Karpas-422 (cell line): Measurements from ENCODE around the gene DCTN2. TPM values are rescaled to one million over a fixed set of nuclear protein-coding genes. Genes with fewer than 3 reads are reported as not detected.

Experiments
- DNase-seq: peaks from one replicate; pipeline ENCODE4 v3.0.0-alpha.2; 2015
- H2AFZ ChIP-seq: fragments of 200-600 bp; sonication (generic); 2 replicates; pipeline ENCODE4 v1.6.1; 2014; ENCODE audit warnings: antibody characterized with exemption, low read length, mixed read lengths
- H3K27ac ChIP-seq: fragments of 200-600 bp; sonication (generic); 2 replicates; pipeline ENCODE4 v1.5.1; 2014; ENCODE audit warnings: mild to moderate bottlenecking, low read length, moderate library complexity
- H3K27me3 ChIP-seq: fragments of 200-600 bp; sonication (generic); 2 replicates; pipeline ENCODE4 v1.6.1; 2014; ENCODE audit warnings: low read length, mixed read lengths
- H3K36me3 ChIP-seq: fragments of 200-600 bp; sonication (generic); 2 replicates; pipeline ENCODE4 v1.6.1; 2014; ENCODE audit warnings: low read length, mixed read lengths; ENCODE audit not compliant: insufficient read depth
- H3K4me1 ChIP-seq: fragments of 200-600 bp; sonication (generic); 2 replicates; pipeline ENCODE4 v1.6.1; 2014; ENCODE audit warnings: mild to moderate bottlenecking, low read length, mixed read lengths
- H3K4me2 ChIP-seq: fragments of 200-600 bp; sonication (generic); 2 replicates; pipeline ENCODE4 v1.6.1; 2014; ENCODE audit warnings: low read length, low read depth, mild to moderate bottlenecking; ENCODE audit not compliant: poor library complexity, severe bottlenecking
- H3K4me3 ChIP-seq: fragments of 200-600 bp; sonication (generic); 2 replicates; pipeline ENCODE4 v1.5.1; 2014; ENCODE audit warnings: mild to moderate bottlenecking, antibody characterized with exemption, low read length, mixed read lengths
- H3K79me2 ChIP-seq: fragments of 200-600 bp; sonication (generic); 2 replicates; pipeline ENCODE4 v1.6.1; 2014; ENCODE audit warnings: mild to moderate bottlenecking, low read length, mixed read lengths
- H3K9ac ChIP-seq: fragments of 200-600 bp; sonication (generic); 2 replicates; pipeline ENCODE4 v1.6.0; 2014; ENCODE audit warnings: low read length
- H3K9me2 ChIP-seq: fragments of 200-600 bp; sonication (generic), shearing (Covaris generic); replicated peaks from 2 replicates; pipeline ENCODE4 v1.6.0; 2014; ENCODE audit warnings: mild to moderate bottlenecking, low read length, moderate library complexity; ENCODE audit not compliant: insufficient read depth
- H3K9me3 ChIP-seq: fragments of 300-700, 200-600 bp; sonication (generic); 2 replicates; pipeline ENCODE4 v1.6.1; 2014; ENCODE audit warnings: low read length, mixed read lengths
- H4K20me1 ChIP-seq: fragments of 200-600 bp; sonication (generic); 2 replicates; pipeline ENCODE4 v1.6.1; 2014; ENCODE audit warnings: mild to moderate bottlenecking, antibody characterized with exemption, low read length, low read depth; ENCODE audit not compliant: insufficient read depth
- total RNA-seq: library from RNA; depleted of rRNA; stranded (reverse); fragments of >200 nt; shearing (Covaris generic); gene quantifications from 2 replicates; pipeline ENCODE4 v1.2.3, GENCODE V29; 2014; ENCODE audit warnings: low replicate concordance

DCTN2 gene
- total RNA-seq, 1 experiment from 2014 or later = 77.9 TPM

GRCh38 chr12:57543581-57543980 lies 3.4 kb downstream of the DCTN2 start:
- Histone ChIP-seq H3K9me3 (no peaks in the 10 kb centered on the region), H3K79me2 (peaks cover 37% of the 10 kb centered on the region), H3K4me1 (peaks cover 41% of the 10 kb centered on the region), H2AFZ (no peak overlapping the region), H3K36me3 (peaks cover 7% of the 10 kb centered on the region), H3K27me3 (no peaks in the 10 kb centered on the region), H3K4me2 (peak overlapping the region; percentile 22), H3K27ac (peak overlapping the region; percentile 22; the same call in 1 of the 2 replicates), H3K9ac (no peak overlapping the region), H4K20me1 (peaks cover 4% of the 10 kb centered on the region; the same call in 1 of the 2 replicates), H3K9me2 (no peaks in the 10 kb centered on the region), H3K4me3 (no peak overlapping the region)
- DNase-seq = no peak

DNA sequence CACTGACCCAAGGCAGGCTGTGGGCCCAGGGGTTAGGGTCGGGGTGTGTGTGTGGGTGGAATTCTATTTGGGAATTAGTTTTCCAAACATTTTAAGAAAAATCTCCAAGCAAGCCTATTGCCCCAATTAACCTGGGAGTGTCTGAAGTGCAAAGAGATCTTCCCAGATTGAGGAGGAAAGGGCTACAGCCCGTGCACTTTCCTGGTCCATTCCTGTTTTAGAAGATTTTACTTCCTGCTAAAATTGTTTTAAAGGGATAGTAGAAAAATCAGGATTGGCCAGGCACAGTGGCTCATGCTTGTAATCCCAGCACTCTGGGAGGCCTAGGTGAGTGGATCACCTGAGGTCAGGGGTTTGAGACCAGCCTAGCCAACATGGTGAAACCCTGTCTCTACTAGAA lies 5.3 kb downstream of the DCTN2 start:
- H4K20me1 ChIP-seq = peaks cover 4% of the 10 kb centered on the region; the same call in 1 of the 2 replicates
- H3K27ac ChIP-seq = no peak overlapping the region
- no peaks in the 10 kb centered on the region for H3K9me2 ChIP-seq
- no peak for DNase-seq
- no peak overlapping the region for H3K9ac ChIP-seq
- H3K27me3 ChIP-seq = no peaks in the 10 kb centered on the region
- H3K4me1 ChIP-seq = peaks cover 27% of the 10 kb centered on the region
- H3K36me3 ChIP-seq = peaks cover 9% of the 10 kb centered on the region
- H3K4me2 ChIP-seq = no peak overlapping the region
- H3K79me2 ChIP-seq = peaks cover 35% of the 10 kb centered on the region
- no peak overlapping the region for H2AFZ ChIP-seq
- no peak overlapping the region for H3K4me3 ChIP-seq
- H3K9me3 ChIP-seq = no peaks in the 10 kb centered on the region

- Histone ChIP-seq H2AFZ (no peak overlapping the region), H3K27me3 (no peaks in the 10 kb centered on the region), H3K9me2 (no peaks in the 10 kb centered on the region), H3K79me2 (peaks cover 28% of the 10 kb centered on the region), H4K20me1 (peaks cover under 1% of the 10 kb centered on the region; the same call in 1 of the 2 replicates), H3K4me2 (no peak overlapping the region), H3K9me3 (no peaks in the 10 kb centered on the region), H3K36me3 (peaks cover 9% of the 10 kb centered on the region), H3K4me1 (peaks cover 24% of the 10 kb centered on the region), H3K4me3 (no peak overlapping the region), H3K9ac (no peak overlapping the region), H3K27ac (no peak overlapping the region)
- DNase-seq = no peak
These were observed 6.0 kb downstream of the DCTN2 start for GRCh38 chr12:57541001-57541400.

- Histone ChIP-seq H3K4me2 (no peak overlapping the region), H3K4me1 (peaks cover 9% of the 10 kb centered on the region), H3K9ac (no peak overlapping the region), H4K20me1 (no peaks in the 10 kb centered on the region), H3K9me3 (no peaks in the 10 kb centered on the region), H3K36me3 (peaks cover 9% of the 10 kb centered on the region), H3K79me2 (peaks cover 13% of the 10 kb centered on the region), H3K9me2 (no peaks in the 10 kb centered on the region), H3K4me3 (no peak overlapping the region), H3K27ac (no peak overlapping the region), H3K27me3 (no peaks in the 10 kb centered on the region), H2AFZ (no peak overlapping the region)
- no peak for DNase-seq
These were observed 7.7 kb downstream of the DCTN2 start for GRCh38 chr12:57539134-57539768.

DNA sequence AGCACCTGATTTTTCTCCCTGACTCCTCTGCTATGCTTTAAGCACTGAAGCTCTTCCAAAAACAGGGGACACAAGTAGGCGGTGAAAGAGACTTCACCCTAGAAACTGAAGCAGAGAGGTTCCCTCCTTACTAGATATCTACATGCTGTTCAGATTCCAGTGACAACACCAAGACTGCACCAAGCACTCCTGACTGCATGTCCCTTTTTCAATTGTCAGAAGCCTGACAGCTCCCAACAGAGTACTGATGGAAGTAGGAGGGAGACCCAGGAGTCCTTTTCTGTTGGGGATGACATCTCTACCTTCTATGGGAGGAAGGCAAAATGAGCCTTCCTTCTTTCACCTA lies 10.4 kb downstream of the DCTN2 start:
- Histone ChIP-seq H3K4me2 (no peak overlapping the region), H3K79me2 (0 out of 2 replicates have a peak, but pooled peaks cover 5% of the 10 kb centered on the region), H2AFZ (no peak overlapping the region), H3K4me1 (no peaks in the 10 kb centered on the region), H3K9ac (no peak overlapping the region), H3K9me2 (no peaks in the 10 kb centered on the region), H3K9me3 (no peaks in the 10 kb centered on the region), H3K36me3 (peaks cover 11% of the 10 kb centered on the region), H4K20me1 (no peaks in the 10 kb centered on the region), H3K27ac (no peak overlapping the region), H3K4me3 (no peak overlapping the region), H3K27me3 (no peaks in the 10 kb centered on the region)
- DNase-seq = no peak

DNA sequence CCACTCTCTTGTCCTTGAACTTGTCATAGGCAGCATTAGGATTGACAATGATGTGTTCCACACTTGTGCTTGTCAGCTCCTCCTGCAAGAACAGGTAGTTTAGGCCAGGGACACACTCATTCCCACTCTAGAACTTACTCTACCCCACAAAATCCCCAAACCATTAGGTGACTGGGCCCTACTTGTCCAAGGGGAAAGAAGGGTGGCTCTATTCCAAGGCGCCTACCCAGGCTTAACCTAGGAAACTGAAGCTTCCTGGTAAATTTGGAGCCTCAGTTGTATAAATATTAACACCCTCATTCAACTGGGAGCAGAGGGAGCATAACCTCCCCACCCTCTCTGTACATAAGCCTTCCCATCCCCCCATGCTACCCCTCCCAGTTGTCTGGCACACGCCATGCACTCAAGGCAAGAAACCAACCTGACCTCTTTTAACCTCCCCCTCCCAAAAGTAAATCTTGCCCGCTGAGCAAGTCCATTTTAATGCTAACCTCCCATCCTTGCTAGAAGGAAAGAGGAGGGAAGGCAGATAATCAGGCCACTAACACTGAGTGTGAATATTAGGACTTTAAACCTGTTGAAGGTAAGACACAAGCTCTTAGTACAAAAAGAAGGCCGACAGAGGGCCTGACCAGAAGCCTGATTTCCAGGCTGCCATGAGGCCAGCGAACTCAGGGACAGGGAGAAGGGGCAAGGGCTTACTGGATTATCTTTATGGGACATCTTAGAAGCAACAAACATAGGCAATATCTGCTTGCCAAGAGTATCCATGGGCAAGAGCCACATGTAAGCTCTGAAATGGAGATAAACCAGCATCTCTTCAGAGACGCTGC lies 11.0 kb downstream of the DCTN2 start:
- no peak overlapping the region for H3K9ac ChIP-seq
- no peaks in the 10 kb centered on the region for H3K27me3 ChIP-seq
- no peak overlapping the region for H3K4me2 ChIP-seq
- H4K20me1 ChIP-seq = no peaks in the 10 kb centered on the region
- no peak for DNase-seq
- 0 out of 2 replicates have a peak, but pooled peaks cover 5% of the 10 kb centered on the region for H3K79me2 ChIP-seq
- H3K9me3 ChIP-seq = no peaks in the 10 kb centered on the region
- no peaks in the 10 kb centered on the region for H3K9me2 ChIP-seq
- H3K36me3 ChIP-seq = peaks cover 8% of the 10 kb centered on the region
- H3K27ac ChIP-seq = no peak overlapping the region
- H3K4me3 ChIP-seq = no peak overlapping the region
- H3K4me1 ChIP-seq = no peaks in the 10 kb centered on the region
- no peak overlapping the region for H2AFZ ChIP-seq

DNA sequence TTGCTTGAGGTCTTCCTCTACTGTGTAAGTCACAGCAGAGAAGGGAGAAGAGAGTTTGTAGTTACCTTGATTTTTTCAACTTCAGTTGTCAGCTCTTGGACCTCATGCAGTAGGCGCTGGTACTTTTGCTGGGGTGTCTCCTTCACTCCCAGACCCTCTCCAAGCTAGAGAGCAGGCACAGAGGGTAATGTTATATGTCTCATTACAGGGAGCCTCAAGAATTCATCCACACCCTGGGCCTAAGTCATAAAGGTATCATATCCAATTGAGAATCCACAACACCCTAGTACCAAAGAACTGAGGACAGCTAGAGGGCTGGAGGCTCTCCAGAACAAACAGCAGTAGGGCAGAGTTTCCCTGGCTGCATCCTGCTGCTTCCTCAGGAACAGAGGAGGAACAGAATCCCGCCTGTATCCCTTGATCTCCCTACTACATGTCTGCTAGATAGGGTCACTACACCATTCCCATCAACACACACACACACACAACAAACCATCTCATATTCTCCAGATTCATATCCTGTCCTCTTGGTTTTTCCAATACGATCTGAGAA lies 11.9 kb downstream of the DCTN2 start:
- Histone ChIP-seq H3K79me2 (no peaks in the 10 kb centered on the region), H3K4me2 (no peak overlapping the region), H3K9ac (no peak overlapping the region), H3K27ac (no peak overlapping the region), H3K4me3 (no peak overlapping the region), H3K9me3 (no peaks in the 10 kb centered on the region), H3K9me2 (no peaks in the 10 kb centered on the region), H4K20me1 (no peaks in the 10 kb centered on the region), H2AFZ (no peak overlapping the region), H3K36me3 (peaks cover 17% of the 10 kb centered on the region), H3K4me1 (no peaks in the 10 kb centered on the region), H3K27me3 (no peaks in the 10 kb centered on the region)
- DNase-seq = no peak

DNA sequence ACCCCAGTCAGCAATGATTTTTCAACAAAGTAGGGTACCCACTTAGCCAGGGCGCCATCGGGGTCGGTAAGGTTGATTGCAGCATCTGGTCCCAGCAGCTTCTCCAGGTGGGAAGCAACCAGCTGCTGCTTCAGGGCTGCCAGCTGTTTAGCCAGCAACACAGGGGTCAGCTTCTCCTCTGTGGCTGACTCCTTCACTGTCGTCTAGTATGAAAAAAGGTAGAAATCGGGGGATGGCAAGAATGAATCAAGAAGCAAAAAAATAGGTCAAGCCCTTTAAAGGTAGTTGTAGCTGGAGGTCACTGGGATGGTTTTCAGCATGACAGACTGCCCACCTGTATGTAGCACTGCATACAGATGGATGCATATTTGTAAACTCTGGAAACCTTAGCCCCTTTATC lies 12.7 kb downstream of the DCTN2 start:
- Histone ChIP-seq H3K36me3 (peaks cover 21% of the 10 kb centered on the region), H2AFZ (no peak overlapping the region), H3K9me2 (no peaks in the 10 kb centered on the region), H3K27ac (no peak overlapping the region), H3K9me3 (no peaks in the 10 kb centered on the region), H3K79me2 (no peaks in the 10 kb centered on the region), H3K4me2 (no peak overlapping the region), H4K20me1 (no peaks in the 10 kb centered on the region), H3K27me3 (no peaks in the 10 kb centered on the region), H3K9ac (no peak overlapping the region), H3K4me1 (no peaks in the 10 kb centered on the region), H3K4me3 (no peak overlapping the region)
- DNase-seq = no peak
